HL-60 (cell line): ENCODE results near the gene MSH3.

Experiments
- DNase-seq, 2 experiments: peaks; one replicate each; pipeline ENCODE4 v3.0.0-alpha.2; 2010 to 2020; ENCODE audit warnings: low read depth in 1 of 2, low spot score in 1 of 2
- H3K27ac ChIP-seq: fragments of 250-450 bp; sonication (Bioruptor Pico); replicated peaks from 2 replicates; pipeline ENCODE4 v1.5.1; 2020; ENCODE audit warnings: mild to moderate bottlenecking, moderate library complexity
- H3K27me3 ChIP-seq: fragments of 250-450 bp; sonication (Bioruptor Pico); 2 replicates; pipeline ENCODE4 v1.5.1; 2021; ENCODE audit warnings: mild to moderate bottlenecking, moderate library complexity; ENCODE audit not compliant: insufficient read depth, poor library complexity, severe bottlenecking
- H3K4me3 ChIP-seq: replicated peaks from 2 replicates; pipeline ENCODE4 v1.5.1; 2011; ENCODE audit warnings: mild to moderate bottlenecking, control low read depth, low read length; ENCODE audit not compliant: insufficient read depth
- GABPA ChIP-seq: IDR thresholded peaks from 2 replicates; pipeline ENCODE4 v1.6.1; 2012; ENCODE audit warnings: low read depth
- POLR2AphosphoS5 ChIP-seq: IDR thresholded peaks from 2 replicates; pipeline ENCODE4 v1.6.1; 2012; ENCODE audit warnings: low read depth
- SPI1 ChIP-seq: IDR thresholded peaks from 2 replicates; pipeline ENCODE4 v1.6.1; 2012; ENCODE audit warnings: low read depth, mild to moderate bottlenecking, borderline replicate concordance
- TF ChIP-seq, protein P1 (sequence below): IDR thresholded peaks from 2 replicates; pipeline ENCODE4 v1.6.1; 2012; ENCODE audit warnings: low read depth; ENCODE audit not compliant: insufficient replicate concordance
- TF ChIP-seq, protein P2 (sequence below): IDR thresholded peaks from one replicate; pipeline ENCODE4 v1.5.1; 2011; ENCODE audit warnings: low read length, control low read depth, inconsistent platforms; ENCODE audit not compliant: insufficient read depth

MSH3 gene

DNA sequence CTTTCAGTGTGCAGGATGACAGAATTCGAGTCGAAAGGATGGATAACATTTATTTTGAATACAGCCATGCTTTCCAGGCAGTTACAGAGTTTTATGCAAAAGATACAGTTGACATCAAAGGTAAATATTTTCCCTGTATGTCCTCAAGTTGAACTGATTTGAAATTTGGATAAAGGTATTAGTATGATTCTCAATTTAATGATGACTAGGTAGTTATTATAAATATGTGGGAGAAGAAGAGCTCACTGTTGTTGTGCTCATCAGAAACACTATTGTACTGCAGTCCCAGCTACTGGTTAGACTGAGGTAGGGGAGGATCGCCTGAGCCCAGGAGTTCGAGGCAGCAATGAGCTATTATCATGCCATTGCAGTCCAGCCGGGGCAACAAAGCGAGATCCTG, 71.0 kb downstream of the MSH3 start:
- H3K27ac ChIP-seq = no peak overlapping the region
- no peak overlapping the region for H3K4me3 ChIP-seq
- no peaks in the 10 kb centered on the region for H3K27me3 ChIP-seq
- DNase-seq = no peak
- TF ChIP-seq, protein P1, sequence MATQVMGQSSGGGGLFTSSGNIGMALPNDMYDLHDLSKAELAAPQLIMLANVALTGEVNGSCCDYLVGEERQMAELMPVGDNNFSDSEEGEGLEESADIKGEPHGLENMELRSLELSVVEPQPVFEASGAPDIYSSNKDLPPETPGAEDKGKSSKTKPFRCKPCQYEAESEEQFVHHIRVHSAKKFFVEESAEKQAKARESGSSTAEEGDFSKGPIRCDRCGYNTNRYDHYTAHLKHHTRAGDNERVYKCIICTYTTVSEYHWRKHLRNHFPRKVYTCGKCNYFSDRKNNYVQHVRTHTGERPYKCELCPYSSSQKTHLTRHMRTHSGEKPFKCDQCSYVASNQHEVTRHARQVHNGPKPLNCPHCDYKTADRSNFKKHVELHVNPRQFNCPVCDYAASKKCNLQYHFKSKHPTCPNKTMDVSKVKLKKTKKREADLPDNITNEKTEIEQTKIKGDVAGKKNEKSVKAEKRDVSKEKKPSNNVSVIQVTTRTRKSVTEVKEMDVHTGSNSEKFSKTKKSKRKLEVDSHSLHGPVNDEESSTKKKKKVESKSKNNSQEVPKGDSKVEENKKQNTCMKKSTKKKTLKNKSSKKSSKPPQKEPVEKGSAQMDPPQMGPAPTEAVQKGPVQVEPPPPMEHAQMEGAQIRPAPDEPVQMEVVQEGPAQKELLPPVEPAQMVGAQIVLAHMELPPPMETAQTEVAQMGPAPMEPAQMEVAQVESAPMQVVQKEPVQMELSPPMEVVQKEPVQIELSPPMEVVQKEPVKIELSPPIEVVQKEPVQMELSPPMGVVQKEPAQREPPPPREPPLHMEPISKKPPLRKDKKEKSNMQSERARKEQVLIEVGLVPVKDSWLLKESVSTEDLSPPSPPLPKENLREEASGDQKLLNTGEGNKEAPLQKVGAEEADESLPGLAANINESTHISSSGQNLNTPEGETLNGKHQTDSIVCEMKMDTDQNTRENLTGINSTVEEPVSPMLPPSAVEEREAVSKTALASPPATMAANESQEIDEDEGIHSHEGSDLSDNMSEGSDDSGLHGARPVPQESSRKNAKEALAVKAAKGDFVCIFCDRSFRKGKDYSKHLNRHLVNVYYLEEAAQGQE = no peak
- TF ChIP-seq, protein P2, sequence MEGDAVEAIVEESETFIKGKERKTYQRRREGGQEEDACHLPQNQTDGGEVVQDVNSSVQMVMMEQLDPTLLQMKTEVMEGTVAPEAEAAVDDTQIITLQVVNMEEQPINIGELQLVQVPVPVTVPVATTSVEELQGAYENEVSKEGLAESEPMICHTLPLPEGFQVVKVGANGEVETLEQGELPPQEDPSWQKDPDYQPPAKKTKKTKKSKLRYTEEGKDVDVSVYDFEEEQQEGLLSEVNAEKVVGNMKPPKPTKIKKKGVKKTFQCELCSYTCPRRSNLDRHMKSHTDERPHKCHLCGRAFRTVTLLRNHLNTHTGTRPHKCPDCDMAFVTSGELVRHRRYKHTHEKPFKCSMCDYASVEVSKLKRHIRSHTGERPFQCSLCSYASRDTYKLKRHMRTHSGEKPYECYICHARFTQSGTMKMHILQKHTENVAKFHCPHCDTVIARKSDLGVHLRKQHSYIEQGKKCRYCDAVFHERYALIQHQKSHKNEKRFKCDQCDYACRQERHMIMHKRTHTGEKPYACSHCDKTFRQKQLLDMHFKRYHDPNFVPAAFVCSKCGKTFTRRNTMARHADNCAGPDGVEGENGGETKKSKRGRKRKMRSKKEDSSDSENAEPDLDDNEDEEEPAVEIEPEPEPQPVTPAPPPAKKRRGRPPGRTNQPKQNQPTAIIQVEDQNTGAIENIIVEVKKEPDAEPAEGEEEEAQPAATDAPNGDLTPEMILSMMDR = no peak
- TF ChIP-seq GABPA (no peak), SPI1 (no peak), POLR2AphosphoS5 (no peak)

DNA sequence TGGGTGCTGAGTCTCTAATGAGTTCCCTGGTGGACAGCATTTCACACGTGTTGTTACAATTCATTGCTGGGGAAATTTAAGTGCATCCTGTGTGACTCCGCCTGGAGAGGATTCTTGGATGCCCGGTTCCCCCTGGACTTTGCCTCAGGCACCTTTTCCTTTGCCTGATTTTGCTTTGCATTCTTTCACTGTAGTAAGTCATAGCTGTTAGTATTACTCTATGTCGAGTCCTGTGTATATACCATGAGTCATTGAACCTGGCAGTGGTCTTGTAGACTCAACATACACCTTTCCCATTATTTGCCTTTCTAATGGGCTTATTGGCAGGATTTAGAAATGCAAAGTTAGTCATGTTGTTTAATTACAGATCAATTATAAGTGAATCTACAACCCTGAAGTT, 82.3 kb downstream of the MSH3 start:
- Histone ChIP-seq H3K27me3 (no peaks in the 10 kb centered on the region), H3K4me3 (no peak overlapping the region), H3K27ac (no peak overlapping the region)
- TF ChIP-seq GABPA (no peak), POLR2AphosphoS5 (no peak), SPI1 (no peak)
- TF ChIP-seq, protein P1 = no peak
- TF ChIP-seq, protein P2 = no peak
- DNase-seq = no peak

DNA sequence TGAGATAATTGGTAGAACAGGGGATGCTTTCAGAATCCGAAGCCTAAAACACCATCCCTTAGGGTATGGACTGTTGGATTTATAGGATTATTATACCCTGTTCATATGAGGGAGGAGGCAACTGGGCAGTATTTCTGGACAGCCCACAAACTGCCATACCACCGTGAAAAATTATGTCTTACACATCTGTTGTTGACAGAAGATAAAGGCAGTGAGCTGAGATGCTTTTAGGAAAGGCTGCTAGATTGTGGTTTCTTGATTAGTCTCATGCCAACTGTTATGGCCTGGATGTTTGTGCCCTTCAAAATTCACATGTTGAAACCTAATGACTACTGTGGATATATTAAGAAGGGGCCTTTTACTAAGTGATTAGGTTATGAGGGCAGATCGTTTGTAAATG, 84.0 kb downstream of the MSH3 start:
- TF ChIP-seq, protein P2 = no peak
- TF ChIP-seq GABPA (no peak), POLR2AphosphoS5 (no peak), SPI1 (no peak)
- TF ChIP-seq, protein P1 = no peak
- no peak overlapping the region for H3K4me3 ChIP-seq
- no peak overlapping the region for H3K27ac ChIP-seq
- DNase-seq = no peak
- no peaks in the 10 kb centered on the region for H3K27me3 ChIP-seq
